IMR-90 (cell line): ENCODE measurements around the gene FXYD6. TPM values are rescaled to one million over a fixed set of nuclear protein-coding genes. Genes with fewer than 3 reads are reported as not detected.

Source experiments
- ATAC-seq: fragments of 200-7000 bp; cut with Tn5 transposase; 2 replicates; pipeline ENCODE4 v1.9.1; 2020; ENCODE audit warnings: low read depth, mild to moderate bottlenecking, moderate library complexity
- BruUV-seq: library from RNA; stranded (reverse); fragments of 400-500 nt; replicated peaks from 2 replicates; lab custom pipeline; 2021; lab: Mats Ljungman, UMichigan
- CTCF ChIA-PET: fragments of 300-600 bp; formaldehyde crosslinking; extraction: SDS; loops from one replicate; lab custom pipeline; 2021; ENCODE audit warnings: antibody characterized with exemption; lab: Yijun Ruan, JAX
- POLR2A ChIA-PET: fragments of 300-600 bp; sonication (Branson Sonifier 250); formaldehyde crosslinking; loops from one replicate; lab custom pipeline; 2022; ENCODE audit warnings: antibody characterized with exemption; ENCODE audit not compliant: unreplicated experiment; lab: Charles Lee
- DNase-seq: peaks from one replicate; pipeline ENCODE4 v3.0.0; 2013
- H2AFZ ChIP-seq: replicated peaks from 2 replicates; pipeline ENCODE3; 2013; ENCODE audit warnings: low read length, mild to moderate bottlenecking; ENCODE audit not compliant: poor library complexity
- H2AK5ac ChIP-seq: 2 replicates; pipeline ENCODE4 v1.6.1; 2013; ENCODE audit warnings: low read depth, low read length, inconsistent platforms
- H2AK9ac ChIP-seq: replicated peaks from 2 replicates; pipeline ENCODE3; 2013; ENCODE audit warnings: mild to moderate bottlenecking, low read depth, low read length, moderate library complexity; ENCODE audit not compliant: poor library complexity
- H2BK120ac ChIP-seq: 2 replicates; pipeline ENCODE4 v1.6.1; 2013; ENCODE audit warnings: low read depth, low read length, inconsistent platforms
- H2BK15ac ChIP-seq: 3 replicates; pipeline ENCODE4 v1.6.1; 2013; ENCODE audit warnings: low read depth, low read length, inconsistent platforms
- H2BK20ac ChIP-seq: 2 replicates; pipeline ENCODE4 v1.6.1; 2013; ENCODE audit warnings: low read depth, mild to moderate bottlenecking, inconsistent platforms, low read length, moderate library complexity
- H2BK5ac ChIP-seq: 2 replicates; pipeline ENCODE4 v1.6.1; 2013; ENCODE audit warnings: mild to moderate bottlenecking, low read depth, low read length, inconsistent platforms; ENCODE audit not compliant: poor library complexity, severe bottlenecking
- H3K14ac ChIP-seq: replicated peaks from 2 replicates; pipeline ENCODE4 v1.6.1; 2013; ENCODE audit warnings: low read depth, low read length, inconsistent platforms
- H3K18ac ChIP-seq: 2 replicates; pipeline ENCODE4 v1.6.1; 2013; ENCODE audit warnings: low read depth, low read length, control low read depth
- H3K23ac ChIP-seq: 2 replicates; pipeline ENCODE4 v1.6.1; 2013; ENCODE audit warnings: low read depth, low read length, inconsistent platforms
- H3K27ac ChIP-seq: 2 replicates; pipeline ENCODE4 v1.5.1; 2013; ENCODE audit warnings: mild to moderate bottlenecking, control low read depth, low read length; ENCODE audit not compliant: insufficient read depth
- H3K27me3 ChIP-seq: 2 replicates; pipeline ENCODE4 v1.6.1; 2013; ENCODE audit warnings: low read length; ENCODE audit not compliant: control insufficient read depth, insufficient read depth
- H3K36me3 ChIP-seq: 2 replicates; pipeline ENCODE4 v1.6.1; 2013; ENCODE audit warnings: low read length, mixed read lengths; ENCODE audit not compliant: control insufficient read depth, insufficient read depth
- H3K4ac ChIP-seq: 2 replicates; pipeline ENCODE4 v1.6.1; 2013; ENCODE audit warnings: low read depth, low read length, inconsistent platforms
- H3K4me1 ChIP-seq: 2 replicates; pipeline ENCODE4 v1.6.1; 2013; ENCODE audit warnings: low read length, mixed read lengths; ENCODE audit not compliant: control insufficient read depth, insufficient read depth
- H3K4me2 ChIP-seq: 2 replicates; pipeline ENCODE4 v1.6.1; 2013; ENCODE audit warnings: low read depth, mild to moderate bottlenecking, control low read depth, low read length, moderate library complexity
- H3K4me3 ChIP-seq: 2 replicates; pipeline ENCODE4 v1.5.1; 2013; ENCODE audit warnings: low read depth, mild to moderate bottlenecking, control low read depth, low read length, moderate library complexity; ENCODE audit not compliant: insufficient read depth
- H3K56ac ChIP-seq: 2 replicates; pipeline ENCODE4 v1.6.1; 2013; ENCODE audit warnings: low read length, inconsistent platforms; ENCODE audit not compliant: insufficient read depth; ENCODE audit errors: extremely low read depth
- H3K79me1 ChIP-seq, 2 experiments: 2 replicates each; pipeline ENCODE4 v1.6.1; 2013; ENCODE audit warnings: low read length in 2 of 2, inconsistent platforms in 1 of 2, low read depth in 1 of 2
- H3K9ac ChIP-seq: 2 replicates; pipeline ENCODE4 v1.6.1; 2013; ENCODE audit warnings: low read depth, low read length, control low read depth
- H3K9me1 ChIP-seq: 2 replicates; pipeline ENCODE4 v1.6.1; 2013; ENCODE audit warnings: low read length, inconsistent platforms; ENCODE audit not compliant: insufficient read depth
- H3K9me3 ChIP-seq: 2 replicates; pipeline ENCODE4 v1.6.1; 2013; ENCODE audit warnings: low read length; ENCODE audit not compliant: control insufficient read depth, insufficient read depth
- H4K20me1 ChIP-seq: 2 replicates; pipeline ENCODE4 v1.6.1; 2013; ENCODE audit warnings: low read length, inconsistent platforms; ENCODE audit not compliant: insufficient read depth
- H4K5ac ChIP-seq: 2 replicates; pipeline ENCODE4 v1.6.1; 2013; ENCODE audit warnings: mild to moderate bottlenecking, low read depth, low read length, control low read depth
- H4K8ac ChIP-seq, 2 experiments: 2 replicates each; pipeline ENCODE4 v1.6.1; 2013; ENCODE audit warnings: low read depth in 2 of 2, low read length in 2 of 2, control low read depth in 1 of 2, inconsistent platforms in 1 of 2
- H4K91ac ChIP-seq: 2 replicates; pipeline ENCODE4 v1.6.1; 2013; ENCODE audit warnings: low read depth, low read length, inconsistent platforms; ENCODE audit not compliant: insufficient read depth
- MAFK ChIP-seq: IDR thresholded peaks from 2 replicates; pipeline ENCODE4 v1.6.1; 2012; ENCODE audit warnings: low read depth, low read length, improper control_type of control experiment
- MAZ ChIP-seq: IDR thresholded peaks from 2 replicates; pipeline ENCODE4 v1.6.1; 2012; ENCODE audit warnings: low read depth, mild to moderate bottlenecking, low read length, improper control_type of control experiment, moderate library complexity, borderline replicate concordance
- MXI1 ChIP-seq: IDR thresholded peaks from 2 replicates; pipeline ENCODE4 v1.6.1; 2012; ENCODE audit warnings: low read depth, mild to moderate bottlenecking, low read length, moderate library complexity, borderline replicate concordance
- RAD21 ChIP-seq: IDR thresholded peaks from 2 replicates; pipeline ENCODE4 v1.6.1; 2012; ENCODE audit warnings: low read length, improper control_type of control experiment
- RCOR1 ChIP-seq: IDR thresholded peaks from 2 replicates; pipeline ENCODE4 v1.6.1; 2012; ENCODE audit warnings: mild to moderate bottlenecking, low read length, improper control_type of control experiment; ENCODE audit not compliant: insufficient replicate concordance
- WGBS, 2 experiments: methylation state at CpG; one replicate each; pipeline versions ENCODE4 v1.1.5 to v1.1.7; 2013; ENCODE audit warnings: missing lambda C conversion rate in 2 of 2; ENCODE audit not compliant: insufficient read length in 1 of 2; ENCODE audit errors: extremely low coverage in 2 of 2; 5-methylcytosine and 5-hydroxymethylcytosine counted together
- dilution Hi-C: fragments of 300-500 bp; cut with HindIII; formaldehyde crosslinking; loops from one replicate; pipeline ENCODE4 v1.14.3; 2018; ENCODE audit warnings: low sequenced_read_pairs; ENCODE audit not compliant: unreplicated experiment
- in situ Hi-C: fragments of 300-500 bp; cut with MboI; formaldehyde crosslinking; loops from 3 replicates; pipeline ENCODE4 v1.14.3; 2019; ENCODE audit warnings: low sequenced_read_pairs, inconsistent platforms, mixed read lengths
- intact Hi-C: fragments of 100-400 bp; cut with micrococcal nuclease; formaldehyde crosslinking; loops from 2 replicates; pipeline ENCODE4 v1.10.0; 2022
- polyA plus RNA-seq, 3 experiments: library from polyadenylated mRNA; depleted of rRNA; stranded (reverse); fragments of >200 nt; gene quantifications; 2 replicates each; pipeline ENCODE4 v1.2.3, GENCODE V29; 2012; ENCODE audit warnings: low replicate concordance in 1 of 3
- total RNA-seq: library from RNA; depleted of rRNA; stranded (reverse); fragments of >200 nt; gene quantifications from 2 replicates; pipeline ENCODE4 v1.2.3, GENCODE V29; 2012

FXYD6 gene
- total and polyA plus RNA-seq, 2 of the 4 experiments (the other 2 are of a cell fraction), result 0.32 TPM; not detected in 1

DNA sequence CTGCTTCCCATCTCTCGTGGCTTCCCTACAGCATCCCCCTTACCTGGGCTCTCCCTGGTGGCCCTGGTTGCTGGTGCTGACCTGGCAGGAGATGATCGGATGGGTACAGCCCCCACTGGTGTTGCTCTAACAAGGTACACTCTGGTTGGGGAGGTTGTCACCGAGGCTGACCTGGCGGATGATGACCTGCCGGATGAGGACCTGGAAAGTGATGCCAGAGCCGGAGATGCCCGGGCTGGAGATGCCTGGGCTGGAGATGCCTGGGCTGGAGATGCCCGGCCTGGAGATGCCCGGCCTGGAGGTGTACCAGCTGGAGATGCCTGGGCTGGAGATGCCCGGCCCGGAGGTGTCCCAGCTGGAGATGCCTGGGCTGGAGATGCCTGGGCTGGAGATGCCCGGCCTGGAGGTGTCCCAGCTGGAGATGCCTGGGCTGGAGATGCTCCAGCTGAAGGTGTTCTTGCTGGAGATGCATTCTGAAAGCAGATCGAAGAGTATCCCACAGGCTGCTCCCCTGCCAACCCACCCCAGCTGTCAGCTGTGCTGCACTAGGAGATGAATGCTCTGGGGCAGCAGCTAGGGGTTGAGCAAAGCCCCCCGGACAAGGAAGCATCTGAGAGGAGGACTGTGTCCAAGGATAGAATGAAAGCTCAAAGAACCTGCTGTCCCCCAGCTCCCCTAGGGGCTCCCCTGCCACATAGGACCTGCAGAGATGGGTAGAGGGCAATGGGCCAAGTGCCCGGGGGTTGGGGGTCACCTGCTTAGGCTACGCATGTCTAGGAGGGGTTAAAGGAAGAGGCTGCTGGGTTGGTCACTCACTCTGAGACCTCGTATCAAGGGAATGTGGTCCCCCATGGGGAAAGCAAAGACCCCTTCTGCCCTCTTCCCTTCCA is 42.2 kb upstream of the FXYD6 start:
- no peaks in the 10 kb centered on the region for H3K36me3 ChIP-seq
- H2BK15ac ChIP-seq, result no peak overlapping the region
- H2AK9ac ChIP-seq, result no peak overlapping the region
- no peak overlapping the region for H4K8ac ChIP-seq
- H3K9ac ChIP-seq, result no peak overlapping the region
- no peaks in the 10 kb centered on the region for H4K20me1 ChIP-seq
- ATAC-seq (no peak), DNase-seq (no peak)
- no peak overlapping the region for H2AFZ ChIP-seq
- no peak overlapping the region for H3K4ac ChIP-seq
- in situ Hi-C loops (no loop called here), intact Hi-C loops (no loop called here), dilution Hi-C loops (no loop called here)
- no peaks in the 10 kb centered on the region for H3K4me1 ChIP-seq
- no TSS peak for BruUV-seq
- H3K56ac ChIP-seq, result no peak overlapping the region
- no peaks in the 10 kb centered on the region for H3K9me3 ChIP-seq
- TF ChIP-seq RCOR1, result no peak
- no peak for TF ChIP-seq MAFK
- TF ChIP-seq MXI1, result no peak
- no peak for TF ChIP-seq RAD21
- no peak for TF ChIP-seq MAZ
- POLR2A ChIA-PET, result no interaction called here
- H2BK120ac ChIP-seq, result no peak overlapping the region
- H2AK5ac ChIP-seq, result no peak overlapping the region
- peaks cover 5% of the 10 kb centered on the region; the same call in 1 of the 2 replicates for H3K27me3 ChIP-seq
- no peak overlapping the region for H3K27ac ChIP-seq
- no peak overlapping the region for H3K18ac ChIP-seq
- H3K23ac ChIP-seq, result no peak overlapping the region
- no peaks in the 10 kb centered on the region for H3K9me1 ChIP-seq
- no peak overlapping the region for H3K4me3 ChIP-seq
- H2BK20ac ChIP-seq, result no peak overlapping the region
- no peak overlapping the region for H2BK5ac ChIP-seq
- no peaks in the 10 kb centered on the region for H3K79me1 ChIP-seq
- H4K5ac ChIP-seq, result no peak overlapping the region
- WGBS, 2 experiments, result 77% methylated on average over 6 of the region's 17 CpGs; no CpG with 5 or more reads in 1 of the 2 experiments
- H3K14ac ChIP-seq, result no peak overlapping the region
- CTCF ChIA-PET, result no interaction called here
- no peak overlapping the region for H4K91ac ChIP-seq
- H3K4me2 ChIP-seq, result no peak overlapping the region
